Measurements from ENCODE around the gene HOXC9.

Gene HOXC9

GRCh38 chr12:54021432-54022013 lies 21.6 kb downstream of the HOXC9 start (continued):
- no peak for TF ChIP-seq ZNF280C (tag by site-specific recombination; IDR thresholded peaks at IDR 0.05)
- no peak for TF ChIP-seq PATZ1 (tag by site-specific recombination; IDR thresholded peaks at IDR 0.05)
- 0 out of 2 replicates have a peak, but pooled peaks have one; percentile 32 for TF ChIP-seq PRDM10 (tag by site-specific recombination; IDR thresholded peaks at IDR 0.05)
- peak; percentile 35; the same call in 1 of the 2 replicates for TF ChIP-seq HIC1 (tag by site-specific recombination; IDR thresholded peaks at IDR 0.05)
- 0 out of 2 replicates have a peak, but pooled peaks have one; percentile 38 for TF ChIP-seq ZBTB8A (tag by site-specific recombination; IDR thresholded peaks at IDR 0.05)
- TF ChIP-seq ZNF558 (tag by site-specific recombination; IDR thresholded peaks at IDR 0.05) = no peak
- TF ChIP-seq ZSCAN4 (tag by site-specific recombination; IDR thresholded peaks at IDR 0.05) = no peak
- TF ChIP-seq ZNF18 (tag by site-specific recombination; IDR thresholded peaks at IDR 0.05) = no peak
- TF ChIP-seq ZNF623 (tag by site-specific recombination; IDR thresholded peaks at IDR 0.05) = no peak
- no peak for TF ChIP-seq GFI1B (tag by site-specific recombination; IDR thresholded peaks at IDR 0.05)
- no peak for TF ChIP-seq YY1 (tag by site-specific recombination; IDR thresholded peaks at IDR 0.05)
- TF ChIP-seq ZBTB7A (tag by site-specific recombination; IDR thresholded peaks at IDR 0.05; ENCODE audit: low read depth) = no peak
- TF ChIP-seq ZNF610 (tag by site-specific recombination; IDR thresholded peaks at IDR 0.05; ENCODE audit: borderline replicate concordance) = 0 out of 2 replicates have a peak, but pooled peaks have one; percentile 25
- TF ChIP-seq ZNF350 (tag by site-specific recombination; IDR thresholded peaks at IDR 0.05) = no peak
- no peak for TF ChIP-seq ZNF76 (tag by site-specific recombination; IDR thresholded peaks at IDR 0.05; ENCODE audit: borderline replicate concordance, low read depth)

All from HEK293 (cell line).